Measurements from ENCODE around the gene C10orf105. TPM values are rescaled to one million over a fixed set of nuclear protein-coding genes. Genes with fewer than 3 reads are reported as not detected.

The C10orf105 gene
- total RNA-seq, 1 experiment from 2014 or later, result not detected

- no peaks in the 10 kb centered on the region for H3K27me3 ChIP-seq (ENCODE audit: low read length)
- H3K27ac ChIP-seq (ENCODE audit: low read length), result no peak overlapping the region
- 0 out of 2 replicates have a peak overlapping the region, but pooled peaks have one; percentile 15 for H3K9ac ChIP-seq (ENCODE audit: low read length)
- peaks cover 2% of the 10 kb centered on the region; the same call in 1 of the 2 replicates for H4K20me1 ChIP-seq (ENCODE audit: insufficient read depth, low read depth, low read length)
- H3K36me3 ChIP-seq (ENCODE audit: insufficient read depth, low read length), result no peaks in the 10 kb centered on the region
- H3K9me2 ChIP-seq (replicated peaks; ENCODE audit: insufficient read depth, low read length), result no peaks in the 10 kb centered on the region
- no peak for DNase-seq
- H3K79me2 ChIP-seq (ENCODE audit: low read length), result no peaks in the 10 kb centered on the region
- H3K9me3 ChIP-seq (ENCODE audit: low read length), result no peaks in the 10 kb centered on the region
- H3K4me3 ChIP-seq (ENCODE audit: low read length), result no peak overlapping the region
- peaks cover 30% of the 10 kb centered on the region for H3K4me1 ChIP-seq (ENCODE audit: low read length)
- H2AFZ ChIP-seq (ENCODE audit: low read length), result no peak overlapping the region
- H3K4me2 ChIP-seq (ENCODE audit: low read depth, low read length, poor library complexity, severe bottlenecking), result no peak overlapping the region
These were observed 6.2 kb downstream of the C10orf105 start for GRCh38 chr10:71713135-71714030.

- no peak for DNase-seq
These were observed 6.9 kb downstream of the C10orf105 start for GRCh38 chr10:71712572-71713134.

GRCh38 chr10:71712170-71712569 is 7.4 kb downstream of the C10orf105 start:
- H3K9ac ChIP-seq (ENCODE audit: low read length), result no peak overlapping the region
- no peak overlapping the region for H3K27ac ChIP-seq (ENCODE audit: low read length)

More at GRCh38 chr10:71712572-71713134, 6.9 kb downstream of the C10orf105 start:
- no peak overlapping the region for H2AFZ ChIP-seq (ENCODE audit: low read length)
- H3K4me1 ChIP-seq (ENCODE audit: low read length), result peaks cover 30% of the 10 kb centered on the region
- no peak overlapping the region for H3K27ac ChIP-seq (ENCODE audit: low read length)
- H3K9ac ChIP-seq (ENCODE audit: low read length), result no peak overlapping the region
- H4K20me1 ChIP-seq (ENCODE audit: insufficient read depth, low read depth, low read length), result peaks cover 3% of the 10 kb centered on the region; the same call in 1 of the 2 replicates
- no peaks in the 10 kb centered on the region for H3K36me3 ChIP-seq (ENCODE audit: insufficient read depth, low read length)
- H3K4me2 ChIP-seq (ENCODE audit: low read depth, low read length, poor library complexity, severe bottlenecking), result no peak overlapping the region
- no peaks in the 10 kb centered on the region for H3K9me2 ChIP-seq (replicated peaks; ENCODE audit: insufficient read depth, low read length)
- H3K9me3 ChIP-seq (ENCODE audit: low read length), result no peaks in the 10 kb centered on the region
- H3K79me2 ChIP-seq (ENCODE audit: low read length), result no peaks in the 10 kb centered on the region
- H3K4me3 ChIP-seq (ENCODE audit: low read length), result no peak overlapping the region
- H3K27me3 ChIP-seq (ENCODE audit: low read length), result no peaks in the 10 kb centered on the region

GRCh38 chr10:71711052-71711623 is 8.4 kb downstream of the C10orf105 start:
- Histone ChIP-seq H3K9me2 (replicated peaks; ENCODE audit: insufficient read depth, low read length) (no peaks in the 10 kb centered on the region), H3K9me3 (ENCODE audit: low read length) (no peaks in the 10 kb centered on the region), H3K79me2 (ENCODE audit: low read length) (no peaks in the 10 kb centered on the region), H3K27ac (ENCODE audit: low read length) (no peak overlapping the region), H3K4me2 (ENCODE audit: low read depth, low read length, poor library complexity, severe bottlenecking) (no peak overlapping the region), H3K9ac (ENCODE audit: low read length) (no peak overlapping the region), H3K27me3 (ENCODE audit: low read length) (no peaks in the 10 kb centered on the region), H2AFZ (ENCODE audit: low read length) (no peak overlapping the region), H3K4me1 (ENCODE audit: low read length) (peaks cover 30% of the 10 kb centered on the region), H3K4me3 (ENCODE audit: low read length) (no peak overlapping the region), H3K36me3 (ENCODE audit: insufficient read depth, low read length) (no peaks in the 10 kb centered on the region), H4K20me1 (ENCODE audit: insufficient read depth, low read depth, low read length) (peaks cover 3% of the 10 kb centered on the region; the same call in 1 of the 2 replicates)
- no peak for DNase-seq

More at GRCh38 chr10:71712170-71712569, 7.4 kb downstream of the C10orf105 start:
- Histone ChIP-seq H3K9me3 (ENCODE audit: low read length) (no peaks in the 10 kb centered on the region), H3K79me2 (ENCODE audit: low read length) (no peaks in the 10 kb centered on the region), H2AFZ (ENCODE audit: low read length) (no peak overlapping the region), H4K20me1 (ENCODE audit: insufficient read depth, low read depth, low read length) (peaks cover 3% of the 10 kb centered on the region; the same call in 1 of the 2 replicates), H3K27me3 (ENCODE audit: low read length) (no peaks in the 10 kb centered on the region), H3K9me2 (replicated peaks; ENCODE audit: insufficient read depth, low read length) (no peaks in the 10 kb centered on the region), H3K4me1 (ENCODE audit: low read length) (peaks cover 30% of the 10 kb centered on the region), H3K36me3 (ENCODE audit: insufficient read depth, low read length) (no peaks in the 10 kb centered on the region), H3K4me2 (ENCODE audit: low read depth, low read length, poor library complexity, severe bottlenecking) (no peak overlapping the region), H3K4me3 (ENCODE audit: low read length) (no peak overlapping the region)
- DNase-seq, result no peak

- no peak overlapping the region for H3K4me2 ChIP-seq (ENCODE audit: low read depth, low read length, poor library complexity, severe bottlenecking)
- H3K4me3 ChIP-seq (ENCODE audit: low read length), result no peak overlapping the region
- no peaks in the 10 kb centered on the region for H3K36me3 ChIP-seq (ENCODE audit: insufficient read depth, low read length)
- peaks cover 3% of the 10 kb centered on the region; the same call in 1 of the 2 replicates for H4K20me1 ChIP-seq (ENCODE audit: insufficient read depth, low read depth, low read length)
- peaks cover 30% of the 10 kb centered on the region for H3K4me1 ChIP-seq (ENCODE audit: low read length)
- H3K9me3 ChIP-seq (ENCODE audit: low read length), result no peaks in the 10 kb centered on the region
- no peak overlapping the region for H3K9ac ChIP-seq (ENCODE audit: low read length)
- H3K27me3 ChIP-seq (ENCODE audit: low read length), result no peaks in the 10 kb centered on the region
- H3K27ac ChIP-seq (ENCODE audit: low read length), result no peak overlapping the region
- H3K79me2 ChIP-seq (ENCODE audit: low read length), result no peaks in the 10 kb centered on the region
- no peak overlapping the region for H2AFZ ChIP-seq (ENCODE audit: low read length)
- DNase-seq, result no peak
- H3K9me2 ChIP-seq (replicated peaks; ENCODE audit: insufficient read depth, low read length), result no peaks in the 10 kb centered on the region
These were observed 9.1 kb downstream of the C10orf105 start for GRCh38 chr10:71710519-71710918.

- no peak overlapping the region for H2AFZ ChIP-seq (ENCODE audit: low read length)
- DNase-seq, result no peak
These were observed 10.4 kb downstream of the C10orf105 start for GRCh38 chr10:71708897-71709882.

GRCh38 chr10:71708301-71708703 is 11.3 kb downstream of the C10orf105 start:
- Histone ChIP-seq H3K4me2 (ENCODE audit: low read depth, low read length, poor library complexity, severe bottlenecking) (no peak overlapping the region), H3K4me1 (ENCODE audit: low read length) (peaks cover 19% of the 10 kb centered on the region), H3K36me3 (ENCODE audit: insufficient read depth, low read length) (no peaks in the 10 kb centered on the region), H3K27me3 (ENCODE audit: low read length) (no peaks in the 10 kb centered on the region), H4K20me1 (ENCODE audit: insufficient read depth, low read depth, low read length) (peaks cover 3% of the 10 kb centered on the region; the same call in 1 of the 2 replicates), H3K4me3 (ENCODE audit: low read length) (no peak overlapping the region), H2AFZ (ENCODE audit: low read length) (no peak overlapping the region), H3K9me2 (replicated peaks; ENCODE audit: insufficient read depth, low read length) (no peaks in the 10 kb centered on the region), H3K9ac (ENCODE audit: low read length) (no peak overlapping the region), H3K27ac (ENCODE audit: low read length) (no peak overlapping the region), H3K9me3 (ENCODE audit: low read length) (no peaks in the 10 kb centered on the region), H3K79me2 (ENCODE audit: low read length) (no peaks in the 10 kb centered on the region)
- DNase-seq, result peak; percentile 80

More at GRCh38 chr10:71708897-71709882, 10.4 kb downstream of the C10orf105 start:
- Histone ChIP-seq H3K9me3 (ENCODE audit: low read length) (no peaks in the 10 kb centered on the region), H3K27me3 (ENCODE audit: low read length) (no peaks in the 10 kb centered on the region), H3K4me3 (ENCODE audit: low read length) (no peak overlapping the region), H3K36me3 (ENCODE audit: insufficient read depth, low read length) (no peaks in the 10 kb centered on the region), H3K9me2 (replicated peaks; ENCODE audit: insufficient read depth, low read length) (no peaks in the 10 kb centered on the region), H3K4me1 (ENCODE audit: low read length) (peaks cover 28% of the 10 kb centered on the region), H3K79me2 (ENCODE audit: low read length) (no peaks in the 10 kb centered on the region), H3K4me2 (ENCODE audit: low read depth, low read length, poor library complexity, severe bottlenecking) (no peak overlapping the region), H4K20me1 (ENCODE audit: insufficient read depth, low read depth, low read length) (peaks cover 3% of the 10 kb centered on the region; the same call in 1 of the 2 replicates), H3K9ac (ENCODE audit: low read length) (no peak overlapping the region), H3K27ac (ENCODE audit: low read length) (no peak overlapping the region)
